H9 (cell line): Measurements from ENCODE around the gene SYF2. TPM values are rescaled to one million over a fixed set of nuclear protein-coding genes. Genes with fewer than 3 reads are reported as not detected.

ENCODE experiments used
- DNase-seq: peaks from one replicate; pipeline ENCODE4 v3.0.0-alpha.2; 2017
- H2AFZ ChIP-seq: one replicate; pipeline ENCODE4 v1.6.1; 2013; ENCODE audit warnings: mild to moderate bottlenecking, low read length, control low read depth, moderate library complexity
- H2AK5ac ChIP-seq: 2 replicates; pipeline ENCODE4 v1.6.1; 2013; ENCODE audit warnings: low read length, control low read depth, mixed read lengths; ENCODE audit not compliant: insufficient read length
- H2BK120ac ChIP-seq: one replicate; pipeline ENCODE4 v1.6.1; 2013; ENCODE audit warnings: low read depth, mild to moderate bottlenecking, low read length, control low read depth, inconsistent platforms; ENCODE audit not compliant: poor library complexity, severe bottlenecking
- H2BK12ac ChIP-seq: 2 replicates; pipeline ENCODE4 v1.6.1; 2013; ENCODE audit warnings: low read length, control low read depth, mixed read lengths, low read depth; ENCODE audit not compliant: insufficient read length
- H2BK15ac ChIP-seq: 2 replicates; pipeline ENCODE4 v1.6.1; 2013; ENCODE audit warnings: low read depth, low read length, control low read depth
- H2BK20ac ChIP-seq: one replicate; pipeline ENCODE4 v1.6.1; 2013; ENCODE audit warnings: low read depth, mild to moderate bottlenecking, low read length, control low read depth, inconsistent platforms; ENCODE audit not compliant: poor library complexity, severe bottlenecking
- H2BK5ac ChIP-seq: 2 replicates; pipeline ENCODE4 v1.6.1; 2013; ENCODE audit warnings: low read length, control low read depth, mixed read lengths; ENCODE audit not compliant: insufficient read length
- H3K14ac ChIP-seq: 2 replicates; pipeline ENCODE4 v1.6.1; 2013; ENCODE audit warnings: low read length, control low read depth; ENCODE audit not compliant: insufficient read depth
- H3K18ac ChIP-seq: 2 replicates; pipeline ENCODE4 v1.6.1; 2013; ENCODE audit warnings: low read depth, mild to moderate bottlenecking, mixed read lengths, low read length, control low read depth; ENCODE audit not compliant: insufficient read length
- H3K23ac ChIP-seq: 2 replicates; pipeline ENCODE4 v1.6.1; 2013; ENCODE audit warnings: low read length, control low read depth, mixed read lengths, low read depth; ENCODE audit not compliant: insufficient read length
- H3K23me2 ChIP-seq: 2 replicates; pipeline ENCODE4 v1.6.1; 2013; ENCODE audit warnings: low read depth, mild to moderate bottlenecking, mixed read lengths, low read length, control low read depth; ENCODE audit not compliant: insufficient read length, poor library complexity, severe bottlenecking
- H3K27ac ChIP-seq: 2 replicates; pipeline ENCODE4 v1.5.1; 2013; ENCODE audit warnings: low read length, control low read depth, mixed read lengths, low read depth; ENCODE audit not compliant: insufficient read length
- H3K27me3 ChIP-seq: 2 replicates; pipeline ENCODE4 v1.6.1; 2013; ENCODE audit warnings: low read length, control low read depth, inconsistent platforms; ENCODE audit not compliant: insufficient read depth
- H3K4ac ChIP-seq: 2 replicates; pipeline ENCODE4 v1.6.1; 2013; ENCODE audit warnings: low read depth, mild to moderate bottlenecking, control low read depth, inconsistent platforms, low read length, moderate library complexity
- H3K4me1 ChIP-seq: 2 replicates; pipeline ENCODE4 v1.6.1; 2013; ENCODE audit warnings: low read length, control low read depth, inconsistent platforms; ENCODE audit not compliant: insufficient read depth
- H3K4me2 ChIP-seq: 2 replicates; pipeline ENCODE4 v1.6.1; 2013; ENCODE audit warnings: low read length, control low read depth, mixed read lengths; ENCODE audit not compliant: insufficient read length, insufficient read depth
- H3K56ac ChIP-seq: 2 replicates; pipeline ENCODE4 v1.6.1; 2013; ENCODE audit warnings: low read depth, mild to moderate bottlenecking, mixed read lengths, low read length, control low read depth; ENCODE audit not compliant: insufficient read length
- H3K79me1 ChIP-seq: 2 replicates; pipeline ENCODE4 v1.6.1; 2013; ENCODE audit warnings: low read depth, mild to moderate bottlenecking, moderate library complexity, low read length, control low read depth, inconsistent platforms; ENCODE audit not compliant: insufficient read depth, poor library complexity, severe bottlenecking
- H3K79me2 ChIP-seq: 2 replicates; pipeline ENCODE4 v1.6.1; 2013; ENCODE audit warnings: low read length, control low read depth, inconsistent platforms; ENCODE audit not compliant: insufficient read depth
- H3K9ac ChIP-seq: 2 replicates; pipeline ENCODE4 v1.6.1; 2013; ENCODE audit warnings: low read length, control low read depth, mixed read lengths; ENCODE audit not compliant: insufficient read length; ENCODE audit errors: extremely low read depth
- H3K9me3 ChIP-seq: one replicate; pipeline ENCODE4 v1.6.1; 2013; ENCODE audit warnings: low read depth, low read length, inconsistent platforms; ENCODE audit not compliant: control insufficient read depth
- H3T11ph ChIP-seq: one replicate; pipeline ENCODE4 v1.6.1; 2013; ENCODE audit warnings: mild to moderate bottlenecking, low read length, control low read depth, inconsistent platforms
- H4K20me1 ChIP-seq: one replicate; pipeline ENCODE4 v1.6.1; 2013; ENCODE audit not compliant: control insufficient read depth, insufficient read length, insufficient read depth
- H4K5ac ChIP-seq: 2 replicates; pipeline ENCODE4 v1.6.1; 2013; ENCODE audit warnings: low read depth, mild to moderate bottlenecking, mixed read lengths, low read length, control low read depth; ENCODE audit not compliant: insufficient read length
- H4K8ac ChIP-seq: replicated peaks from 2 replicates; pipeline ENCODE4 v1.6.1; 2013; ENCODE audit warnings: low read length, control low read depth, mixed read lengths, low read depth; ENCODE audit not compliant: insufficient read length
- H4K91ac ChIP-seq: 2 replicates; pipeline ENCODE4 v1.6.1; 2013; ENCODE audit warnings: low read depth, mild to moderate bottlenecking, moderate library complexity, mixed read lengths, low read length, control low read depth; ENCODE audit not compliant: insufficient read length
- H3K27ac Mint-ChIP-seq, 3 experiments: 2 replicates in 2 of 3; 3 replicates in 1 of 3; pipeline ENCODE4 v1.8.0; 2020 to 2021; ENCODE audit warnings: mixed read lengths in 3 of 3, mild to moderate bottlenecking in 1 of 3, moderate library complexity in 1 of 3
- H3K27me3 Mint-ChIP-seq: 2 replicates; pipeline ENCODE4 v1.8.0; 2021; ENCODE audit warnings: low read depth, mild to moderate bottlenecking, moderate library complexity, mixed read lengths
- H3K36me3 Mint-ChIP-seq, 3 experiments: 2 replicates in 2 of 3; 3 replicates in 1 of 3; pipeline ENCODE4 v1.8.0; 2020 to 2021; ENCODE audit warnings: low read depth in 3 of 3, mixed read lengths in 3 of 3; ENCODE audit not compliant: insufficient read depth in 1 of 3
- H3K4me1 Mint-ChIP-seq, 2 experiments: 2 replicates each; pipeline ENCODE4 v1.8.0; 2020; ENCODE audit warnings: mixed read lengths in 2 of 2
- H3K4me3 Mint-ChIP-seq, 2 experiments: 2 replicates in 1 of 2; 3 replicates in 1 of 2; pipeline ENCODE4 v1.8.0; 2020 to 2021; ENCODE audit warnings: mild to moderate bottlenecking in 2 of 2, mixed read lengths in 2 of 2, moderate library complexity in 1 of 2
- H3K9me3 Mint-ChIP-seq, 2 experiments: 2 replicates in 1 of 2; 3 replicates in 1 of 2; pipeline ENCODE4 v1.8.0; 2020; ENCODE audit warnings: mild to moderate bottlenecking in 2 of 2, mixed read lengths in 2 of 2, moderate library complexity in 1 of 2
- WGBS: extraction: QIAGEN DNeasy Blood & Tissue Kit; methylation state at CpG from one replicate; pipeline ENCODE4 v1.1.7; 2013; ENCODE audit warnings: missing lambda C conversion rate, low lambda C conversion rate, mixed read lengths; ENCODE audit not compliant: insufficient read length; ENCODE audit errors: extremely low coverage; 5-methylcytosine and 5-hydroxymethylcytosine counted together
- total RNA-seq: library from RNA; stranded (reverse); gene quantifications from 2 replicates; pipeline ENCODE4 v1.2.1, GENCODE V29; 2021
- TF ChIP-seq, protein P1 (sequence below): fragments of 200-600 bp; sonication (generic); conservative IDR thresholded peaks from 3 replicates; pipeline ENCODE4 v1.8.0; 2021; ENCODE audit warnings: antibody characterized with exemption, mild to moderate bottlenecking

Gene SYF2
- total RNA-seq, 1 experiment from 2014 or later = 36.5 TPM

DNA sequence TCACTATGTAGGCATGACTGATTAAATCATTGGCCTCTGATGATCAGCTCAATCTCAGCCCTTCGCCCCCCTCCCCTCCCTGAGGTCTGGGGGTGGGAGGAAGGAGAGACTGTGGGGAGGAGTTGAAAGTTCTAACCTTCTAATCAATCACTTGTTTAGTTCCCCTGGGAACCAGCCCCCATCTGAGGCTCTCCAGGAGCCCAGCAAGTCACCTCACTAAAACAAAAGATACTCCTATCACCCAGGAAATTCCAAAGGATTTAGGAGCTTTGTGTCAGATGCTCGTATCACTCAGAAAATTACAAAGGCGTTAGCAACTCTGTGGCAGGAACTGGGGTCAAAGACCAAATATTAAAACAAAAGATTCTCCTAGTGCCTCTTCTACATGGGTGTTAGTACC is 21.6 kb downstream of the SYF2 start:
- Histone ChIP-seq H2AFZ (no peak overlapping the region), H3K9me3 (no peaks in the 10 kb centered on the region), H3K79me1 (no peaks in the 10 kb centered on the region), H3K14ac (no peak overlapping the region), H3K9ac (no peak overlapping the region), H2BK15ac (no peak overlapping the region), H3K56ac (no peak overlapping the region), H3K4ac (no peak overlapping the region), H4K20me1 (no peaks in the 10 kb centered on the region), H2BK12ac (no peak overlapping the region), H3K4me2 (no peak overlapping the region), H4K8ac (no peak overlapping the region), H2BK20ac (no peak overlapping the region), H3T11ph (no peak overlapping the region), H3K4me1 (no peaks in the 10 kb centered on the region), H3K79me2 (no peaks in the 10 kb centered on the region), H4K5ac (no peak overlapping the region), H2AK5ac (no peak overlapping the region), H3K27ac (no peak overlapping the region), H2BK120ac (no peak overlapping the region), H3K23me2 (no peaks in the 10 kb centered on the region), H3K18ac (no peak overlapping the region), H3K23ac (no peak overlapping the region), H4K91ac (no peak overlapping the region), H3K27me3 (no peaks in the 10 kb centered on the region), H2BK5ac (no peak overlapping the region)
- H3K27ac Mint-ChIP-seq = peak overlapping the region in 2 of 3 experiments; percentile 27 to 61; a peak in 1 of 7 replicates
- no CpG with 5 or more reads among the region's 3 CpGs for WGBS
- H3K4me1 Mint-ChIP-seq = peaks cover 5 to 10% of the 10 kb centered on the region in 2 experiments
- H3K27me3 Mint-ChIP-seq = no peaks in the 10 kb centered on the region
- DNase-seq = no peak
- TF ChIP-seq, protein P1, sequence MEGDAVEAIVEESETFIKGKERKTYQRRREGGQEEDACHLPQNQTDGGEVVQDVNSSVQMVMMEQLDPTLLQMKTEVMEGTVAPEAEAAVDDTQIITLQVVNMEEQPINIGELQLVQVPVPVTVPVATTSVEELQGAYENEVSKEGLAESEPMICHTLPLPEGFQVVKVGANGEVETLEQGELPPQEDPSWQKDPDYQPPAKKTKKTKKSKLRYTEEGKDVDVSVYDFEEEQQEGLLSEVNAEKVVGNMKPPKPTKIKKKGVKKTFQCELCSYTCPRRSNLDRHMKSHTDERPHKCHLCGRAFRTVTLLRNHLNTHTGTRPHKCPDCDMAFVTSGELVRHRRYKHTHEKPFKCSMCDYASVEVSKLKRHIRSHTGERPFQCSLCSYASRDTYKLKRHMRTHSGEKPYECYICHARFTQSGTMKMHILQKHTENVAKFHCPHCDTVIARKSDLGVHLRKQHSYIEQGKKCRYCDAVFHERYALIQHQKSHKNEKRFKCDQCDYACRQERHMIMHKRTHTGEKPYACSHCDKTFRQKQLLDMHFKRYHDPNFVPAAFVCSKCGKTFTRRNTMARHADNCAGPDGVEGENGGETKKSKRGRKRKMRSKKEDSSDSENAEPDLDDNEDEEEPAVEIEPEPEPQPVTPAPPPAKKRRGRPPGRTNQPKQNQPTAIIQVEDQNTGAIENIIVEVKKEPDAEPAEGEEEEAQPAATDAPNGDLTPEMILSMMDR = no peak
- no peak overlapping the region for H3K4me3 Mint-ChIP-seq
- H3K9me3 Mint-ChIP-seq = no peaks in the 10 kb centered on the region
- no peaks in the 10 kb centered on the region for H3K36me3 Mint-ChIP-seq
